Smooth muscle cell (in vitro differentiated cells): Measurements from ENCODE around the gene TMEM47. TPM values are rescaled to one million over a fixed set of nuclear protein-coding genes. Genes with fewer than 3 reads are reported as not detected.

Experiments
- DNase-seq: peaks from one replicate; lab custom pipeline; 2025; ENCODE audit not compliant: unreplicated experiment; lab: John Stamatoyannopoulos, UW
- H2AFZ ChIP-seq: fragments of 200-600 bp; sonication (generic); 2 replicates; pipeline ENCODE4 v1.6.0; 2016; ENCODE audit warnings: antibody characterized with exemption, low read depth, mild to moderate bottlenecking
- H3F3A ChIP-seq: fragments of 200-600 bp; sonication (generic); 2 replicates; pipeline ENCODE4 v1.6.0; 2017; ENCODE audit warnings: antibody characterized with exemption, low read depth
- H3K27ac ChIP-seq: fragments of 200-600 bp; sonication (generic); 2 replicates; pipeline ENCODE4 v1.5.1; 2016; ENCODE audit warnings: low read depth, mild to moderate bottlenecking
- H3K27me3 ChIP-seq: fragments of 200-600 bp; sonication (generic); 2 replicates; pipeline ENCODE4 v1.6.1; 2016; ENCODE audit warnings: low read depth, mild to moderate bottlenecking
- H3K36me3 ChIP-seq: fragments of 200-600 bp; sonication (generic); 2 replicates; pipeline ENCODE4 v1.5.1; 2016; ENCODE audit warnings: low read depth
- H3K4me1 ChIP-seq: fragments of 200-600 bp; sonication (generic); 2 replicates; pipeline ENCODE4 v1.5.1; 2016; ENCODE audit warnings: low read depth
- H3K4me2 ChIP-seq: fragments of 200-600 bp; sonication (generic); 2 replicates; pipeline ENCODE4 v1.6.0; 2016; ENCODE audit warnings: mild to moderate bottlenecking
- H3K4me3 ChIP-seq: fragments of 200-600 bp; sonication (generic); 2 replicates; pipeline ENCODE4 v1.5.1; 2016; ENCODE audit warnings: mild to moderate bottlenecking
- H3K79me2 ChIP-seq: fragments of 200-600 bp; sonication (generic); 2 replicates; pipeline ENCODE4 v1.6.0; 2016; ENCODE audit warnings: low read depth, mild to moderate bottlenecking
- H3K9ac ChIP-seq: fragments of 200-600 bp; sonication (generic); 2 replicates; pipeline ENCODE4 v1.6.0; 2016; ENCODE audit warnings: low read depth
- H3K9me3 ChIP-seq: fragments of 200-600 bp; sonication (generic); replicated peaks from 2 replicates; pipeline ENCODE4 v1.5.1; 2016; ENCODE audit warnings: low read depth
- H4K20me1 ChIP-seq: fragments of 200-600 bp; sonication (generic); 2 replicates; pipeline ENCODE4 v1.6.0; 2016; ENCODE audit warnings: low read depth
- CTCF ChIP-seq: fragments of 200-600 bp; sonication (generic); IDR thresholded peaks from 2 replicates; pipeline ENCODE4 v1.5.1; 2017; ENCODE audit warnings: borderline replicate concordance, mild to moderate bottlenecking, antibody characterized with exemption; ENCODE audit not compliant: insufficient read depth, poor library complexity, severe bottlenecking
- WGBS: methylation state at CpG from one replicate; pipeline ENCODE4 v1.1.7; 2016; ENCODE audit warnings: low lambda C conversion rate; 5-methylcytosine and 5-hydroxymethylcytosine counted together
- polyA plus RNA-seq: library from polyadenylated mRNA; unstranded; fragments of >200 nt; fragmentation: Nextera tagmentation; extraction: Ambion mirVana; gene quantifications from 2 replicates; pipeline ENCODE4 v1.2.1, GENCODE V29; 2016
- total RNA-seq: library from RNA; depleted of rRNA; stranded (reverse); fragments of >200 nt; gene quantifications from 2 replicates; pipeline ENCODE4 v1.2.3, GENCODE V29; 2014

The TMEM47 gene
- total RNA-seq (36.8 and 47.9 TPM in 2 replicates), polyA plus RNA-seq (19.5 and 21.9 TPM in 2 replicates)

GRCh38 chrX:34656842-34657725 is at the start of gene TMEM47:
TSS of gene TMEM47 (minus strand) at chrX:34657285. CDS start at chrX:34657029, 256 bp downstream.
- Histone ChIP-seq H4K20me1 (no peaks in the 10 kb centered on the region), H3K9ac (peak within 1 kb of the TSS; percentile 59), H2AFZ (peak within 1 kb of the TSS; percentile 96), H3K79me2 (peaks cover 14% of the 10 kb centered on the region), H3K36me3 (no peaks in the 10 kb centered on the region), H3K9me3 (no peaks in the 10 kb centered on the region), H3K27me3 (peaks cover 10% of the 10 kb centered on the region), H3F3A (no peaks in the 10 kb centered on the region), H3K4me3 (peak within 1 kb of the TSS; percentile 76), H3K4me2 (peak within 1 kb of the TSS; percentile 94), H3K27ac (peak within 1 kb of the TSS; percentile 45), H3K4me1 (peaks cover 21% of the 10 kb centered on the region)
- WGBS: under 1% methylated on average over 45 of the region's 100 CpGs
- TF ChIP-seq CTCF: no peak
- peak; percentile 43 for DNase-seq

GRCh38 chrX:34687095-34687494 is 30.0 kb upstream of the TMEM47 start:
- Histone ChIP-seq H3K4me1 (no peaks in the 10 kb centered on the region), H3K27ac (no peak overlapping the region), H3K4me2 (no peak overlapping the region), H3K4me3 (no peak overlapping the region), H3K9ac (no peak overlapping the region), H3K9me3 (no peaks in the 10 kb centered on the region), H3F3A (no peaks in the 10 kb centered on the region), H2AFZ (no peak overlapping the region), H3K79me2 (no peaks in the 10 kb centered on the region), H3K27me3 (no peaks in the 10 kb centered on the region), H3K36me3 (no peaks in the 10 kb centered on the region), H4K20me1 (no peaks in the 10 kb centered on the region)
- WGBS: 81% methylated on average over 2 of the region's 2 CpGs
- no peak for DNase-seq
- TF ChIP-seq CTCF: no peak

GRCh38 chrX:34659575-34659974 is 2.5 kb upstream of the TMEM47 start:
- H3K36me3 ChIP-seq: no peaks in the 10 kb centered on the region

More at GRCh38 chrX:34659575-34659974, 2.5 kb upstream of the TMEM47 start:
- no peak overlapping the region for H3K27ac ChIP-seq
- H3K4me1 ChIP-seq: peaks cover 7% of the 10 kb centered on the region
- H3K4me2 ChIP-seq: no peak overlapping the region
- H3F3A ChIP-seq: no peaks in the 10 kb centered on the region
- no peak overlapping the region for H2AFZ ChIP-seq
- no peak for TF ChIP-seq CTCF
- 100% methylated on average over 1 of the region's 1 CpG for WGBS
- peaks cover 10% of the 10 kb centered on the region for H3K27me3 ChIP-seq
- no peaks in the 10 kb centered on the region for H3K79me2 ChIP-seq
- no peaks in the 10 kb centered on the region for H3K9me3 ChIP-seq
- no peak overlapping the region for H3K4me3 ChIP-seq
- no peak overlapping the region for H3K9ac ChIP-seq
- H4K20me1 ChIP-seq: no peaks in the 10 kb centered on the region
- no peak for DNase-seq
